ENCODE measurements around the gene GREB1L.

The GREB1L gene

DNA sequence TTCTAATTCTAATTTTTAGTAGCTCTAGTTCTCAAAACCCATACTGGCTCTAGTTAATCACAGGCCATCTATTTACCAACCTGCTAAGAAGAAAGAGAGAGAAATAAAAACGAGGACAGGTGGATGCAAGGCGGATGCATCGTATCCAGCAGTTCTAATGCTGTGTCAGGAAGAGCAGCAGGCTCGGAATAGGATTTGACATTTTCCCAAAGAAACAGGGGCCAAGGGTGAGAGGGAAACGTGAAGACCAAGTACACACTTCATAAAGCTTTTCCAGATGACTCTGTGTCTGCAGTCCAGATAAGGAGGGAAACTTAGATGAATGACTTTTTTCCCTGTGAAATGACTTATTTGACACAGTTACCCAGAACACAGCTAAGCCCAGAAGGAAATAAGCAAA is 241.0 kb downstream of the GREB1L start:
- Histone ChIP-seq H3K9me3 (ENCODE audit: control extremely low read depth in 1 of 5, control insufficient read depth in 4 of 5, insufficient read depth in 2 of 5, low read depth in 1 of 5, low read length in 4 of 5) (no peaks in the 10 kb centered on the region), H3K27ac (ENCODE audit: insufficient read depth in 1 of 2, low read depth in 1 of 2, low read length in 2 of 2, poor library complexity in 1 of 2, severe bottlenecking in 2 of 2) (no peak overlapping the region), H3K4me1 (ENCODE audit: control extremely low read depth in 1 of 4, control insufficient read depth in 4 of 4, insufficient read depth in 4 of 4, low read length in 3 of 4) (no peaks in the 10 kb centered on the region), H3K36me3 (ENCODE audit: control insufficient read depth in 4 of 4, insufficient read depth in 4 of 4, low read length in 3 of 4) (no peaks in the 10 kb centered on the region), H3K27me3 (replicated peaks in 2 of 5; ENCODE audit: control insufficient read depth in 4 of 5, insufficient read depth in 5 of 5, low read length in 4 of 5) (no peaks in the 10 kb centered on the region), H3K4me3 (ENCODE audit: control insufficient read depth in 1 of 7, extremely low read depth in 1 of 7, insufficient read depth in 4 of 7, low read depth in 2 of 7, low read length in 6 of 7) (no peak overlapping the region)
- 100% methylated on average over 5 of the region's 5 CpGs for WGBS (ENCODE audit: insufficient coverage)
- DNase-seq, result no peak
- ChIA-PET POLR2A (no interaction called here), CTCF (no interaction called here)

- no peaks in the 10 kb centered on the region for H3K4me1 ChIP-seq (ENCODE audit: control extremely low read depth in 1 of 4, control insufficient read depth in 4 of 4, insufficient read depth in 4 of 4, low read length in 3 of 4)
- no peaks in the 10 kb centered on the region for H3K9me3 ChIP-seq (ENCODE audit: control extremely low read depth in 1 of 5, control insufficient read depth in 4 of 5, insufficient read depth in 2 of 5, low read depth in 1 of 5, low read length in 4 of 5)
- H3K4me3 ChIP-seq (ENCODE audit: control insufficient read depth in 1 of 7, extremely low read depth in 1 of 7, insufficient read depth in 4 of 7, low read depth in 2 of 7, low read length in 6 of 7), result no peak overlapping the region
- no peaks in the 10 kb centered on the region for H3K27me3 ChIP-seq (replicated peaks in 2 of 5; ENCODE audit: control insufficient read depth in 4 of 5, insufficient read depth in 5 of 5, low read length in 4 of 5)
- CTCF ChIA-PET, result interaction anchor here (0.9 kb wide), 1 partner anchor 19 kb away, joined by 5 read pairs; no protein-coding TSS in a partner anchor
- no peak overlapping the region for H3K27ac ChIP-seq (ENCODE audit: insufficient read depth in 1 of 2, low read depth in 1 of 2, low read length in 2 of 2, poor library complexity in 1 of 2, severe bottlenecking in 2 of 2)
- no peak for DNase-seq
- WGBS (ENCODE audit: insufficient coverage), result 90% methylated on average over 2 of the region's 7 CpGs
- POLR2A ChIA-PET, result no interaction called here
- no peaks in the 10 kb centered on the region for H3K36me3 ChIP-seq (ENCODE audit: control insufficient read depth in 4 of 4, insufficient read depth in 4 of 4, low read length in 3 of 4)
These were observed 243.0 kb downstream of the GREB1L start for GRCh38 chr18:21484851-21485636.

GRCh38 chr18:21486905-21487437 is 244.9 kb downstream of the GREB1L start:
- ChIA-PET CTCF (interaction anchor here (1.4 kb wide), 1 partner anchor 9 kb away, joined by 7 read pairs; no protein-coding TSS in a partner anchor), POLR2A (interaction anchor here (0.5 kb wide), 2 partner anchors 43 to 534 kb away, joined by 4 to 8 read pairs; no protein-coding TSS in a partner anchor)
- H3K27me3 ChIP-seq (replicated peaks in 2 of 5; ENCODE audit: control insufficient read depth in 4 of 5, insufficient read depth in 5 of 5, low read length in 4 of 5), result no peaks in the 10 kb centered on the region
- H3K27ac ChIP-seq (ENCODE audit: insufficient read depth in 1 of 2, low read depth in 1 of 2, low read length in 2 of 2, poor library complexity in 1 of 2, severe bottlenecking in 2 of 2), result no peak overlapping the region
- H3K9me3 ChIP-seq (ENCODE audit: control extremely low read depth in 1 of 5, control insufficient read depth in 4 of 5, insufficient read depth in 2 of 5, low read depth in 1 of 5, low read length in 4 of 5), result no peaks in the 10 kb centered on the region
- no peak overlapping the region for H3K4me3 ChIP-seq (ENCODE audit: control insufficient read depth in 1 of 7, extremely low read depth in 1 of 7, insufficient read depth in 4 of 7, low read depth in 2 of 7, low read length in 6 of 7)
- no peaks in the 10 kb centered on the region for H3K36me3 ChIP-seq (ENCODE audit: control insufficient read depth in 4 of 4, insufficient read depth in 4 of 4, low read length in 3 of 4)
- no peaks in the 10 kb centered on the region for H3K4me1 ChIP-seq (ENCODE audit: control extremely low read depth in 1 of 4, control insufficient read depth in 4 of 4, insufficient read depth in 4 of 4, low read length in 3 of 4)
- 86% methylated on average over 3 of the region's 3 CpGs for WGBS (ENCODE audit: insufficient coverage)
- DNase-seq, result no peak

GRCh38 chr18:21489119-21489750 is 247.2 kb downstream of the GREB1L start:
- Histone ChIP-seq H3K27ac (ENCODE audit: insufficient read depth in 1 of 2, low read depth in 1 of 2, low read length in 2 of 2, poor library complexity in 1 of 2, severe bottlenecking in 2 of 2) (no peak overlapping the region), H3K36me3 (ENCODE audit: control insufficient read depth in 4 of 4, insufficient read depth in 4 of 4, low read length in 3 of 4) (no peaks in the 10 kb centered on the region), H3K4me3 (ENCODE audit: control insufficient read depth in 1 of 7, extremely low read depth in 1 of 7, insufficient read depth in 4 of 7, low read depth in 2 of 7, low read length in 6 of 7) (no peak overlapping the region), H3K9me3 (ENCODE audit: control extremely low read depth in 1 of 5, control insufficient read depth in 4 of 5, insufficient read depth in 2 of 5, low read depth in 1 of 5, low read length in 4 of 5) (no peaks in the 10 kb centered on the region), H3K27me3 (replicated peaks in 2 of 5; ENCODE audit: control insufficient read depth in 4 of 5, insufficient read depth in 5 of 5, low read length in 4 of 5) (no peaks in the 10 kb centered on the region), H3K4me1 (ENCODE audit: control extremely low read depth in 1 of 4, control insufficient read depth in 4 of 4, insufficient read depth in 4 of 4, low read length in 3 of 4) (no peaks in the 10 kb centered on the region)
- POLR2A ChIA-PET, result no interaction called here
- DNase-seq, result peak; percentile 30 to 64 (median 40)
- 69% methylated on average over 4 of the region's 6 CpGs for WGBS (ENCODE audit: insufficient coverage)
- CTCF ChIA-PET, result interaction anchor here (0.6 to 1.8 kb wide), 4 partner anchors 9 to 361 kb away, joined by 3 to 7 read pairs (median 5); no protein-coding TSS in a partner anchor

GRCh38 chr18:21489919-21490495 is 248.0 kb downstream of the GREB1L start:
- 95% methylated on average over 13 of the region's 15 CpGs for WGBS (ENCODE audit: insufficient coverage)
- POLR2A ChIA-PET, result no interaction called here
- Histone ChIP-seq H3K27me3 (replicated peaks in 2 of 5; ENCODE audit: control insufficient read depth in 4 of 5, insufficient read depth in 5 of 5, low read length in 4 of 5) (no peaks in the 10 kb centered on the region), H3K4me1 (ENCODE audit: control extremely low read depth in 1 of 4, control insufficient read depth in 4 of 4, insufficient read depth in 4 of 4, low read length in 3 of 4) (no peaks in the 10 kb centered on the region), H3K27ac (ENCODE audit: insufficient read depth in 1 of 2, low read depth in 1 of 2, low read length in 2 of 2, poor library complexity in 1 of 2, severe bottlenecking in 2 of 2) (no peak overlapping the region), H3K9me3 (ENCODE audit: control extremely low read depth in 1 of 5, control insufficient read depth in 4 of 5, insufficient read depth in 2 of 5, low read depth in 1 of 5, low read length in 4 of 5) (no peaks in the 10 kb centered on the region), H3K4me3 (ENCODE audit: control insufficient read depth in 1 of 7, extremely low read depth in 1 of 7, insufficient read depth in 4 of 7, low read depth in 2 of 7, low read length in 6 of 7) (no peak overlapping the region), H3K36me3 (ENCODE audit: control insufficient read depth in 4 of 4, insufficient read depth in 4 of 4, low read length in 3 of 4) (no peaks in the 10 kb centered on the region)
- CTCF ChIA-PET, result interaction anchor here (0.6 to 1.8 kb wide), 5 partner anchors 9 to 360 kb away, joined by 3 to 7 read pairs (median 5); no protein-coding TSS in a partner anchor
- peak in 1 of 3 donors; percentile 5 for DNase-seq

GRCh38 chr18:21490748-21491147 is 248.7 kb downstream of the GREB1L start:
- H3K27ac ChIP-seq (ENCODE audit: insufficient read depth in 1 of 2, low read depth in 1 of 2, low read length in 2 of 2, poor library complexity in 1 of 2, severe bottlenecking in 2 of 2), result no peak overlapping the region
- WGBS (ENCODE audit: insufficient coverage), result 96% methylated on average over 4 of the region's 4 CpGs
- no peak for DNase-seq
- H3K4me3 ChIP-seq (ENCODE audit: control insufficient read depth in 1 of 7, extremely low read depth in 1 of 7, insufficient read depth in 4 of 7, low read depth in 2 of 7, low read length in 6 of 7), result no peak overlapping the region
- H3K36me3 ChIP-seq (ENCODE audit: control insufficient read depth in 4 of 4, insufficient read depth in 4 of 4, low read length in 3 of 4), result no peaks in the 10 kb centered on the region
- H3K4me1 ChIP-seq (ENCODE audit: control extremely low read depth in 1 of 4, control insufficient read depth in 4 of 4, insufficient read depth in 4 of 4, low read length in 3 of 4), result no peaks in the 10 kb centered on the region
- no peaks in the 10 kb centered on the region for H3K27me3 ChIP-seq (replicated peaks in 2 of 5; ENCODE audit: control insufficient read depth in 4 of 5, insufficient read depth in 5 of 5, low read length in 4 of 5)
- POLR2A ChIA-PET, result no interaction called here
- CTCF ChIA-PET, result interaction anchor here (0.7 kb wide), 1 partner anchor 175 kb away, joined by 3 read pairs; no protein-coding TSS in a partner anchor
- H3K9me3 ChIP-seq (ENCODE audit: control extremely low read depth in 1 of 5, control insufficient read depth in 4 of 5, insufficient read depth in 2 of 5, low read depth in 1 of 5, low read length in 4 of 5), result no peaks in the 10 kb centered on the region
